Measurements from ENCODE around the gene AKAP9.

DNA sequence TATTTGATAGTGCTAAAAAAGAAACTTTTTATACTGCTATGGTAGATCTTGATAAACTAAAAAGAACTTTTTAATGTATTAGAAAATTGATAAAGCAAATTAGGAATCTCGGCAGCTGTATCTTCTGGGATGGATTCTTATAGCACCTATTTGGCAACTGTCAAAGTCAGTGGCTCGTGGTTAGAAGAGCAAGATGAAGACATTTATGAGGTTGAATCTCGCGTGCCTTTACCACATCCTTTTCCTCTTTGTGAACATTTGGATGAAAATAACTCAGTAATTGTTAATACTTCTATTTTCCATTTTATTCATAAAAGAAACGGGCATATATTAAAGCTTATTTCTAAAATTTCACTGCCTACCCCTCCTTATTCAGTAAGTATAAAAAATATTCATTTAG is 117.4 kb downstream of the AKAP9 start:
- TF ChIP-seq POLR2A (IDR thresholded peaks at IDR 0.05; ENCODE audit: low read depth, low read length) (no peak), POLR2AphosphoS5 (IDR thresholded peaks at IDR 0.05; ENCODE audit: insufficient read depth, low read depth, low read length) (no peak), JUN (IDR thresholded peaks at IDR 0.05; ENCODE audit: borderline replicate concordance, insufficient read depth, insufficient read length, low read depth) (no peak), EZH2 (IDR thresholded peaks at IDR 0.05; ENCODE audit: borderline replicate concordance, low read depth, low read length, severe bottlenecking) (no peak), FOS (IDR thresholded peaks at IDR 0.05; ENCODE audit: borderline replicate concordance, insufficient read depth, low read length) (no peak)
- TF ChIP-seq, protein P1, sequence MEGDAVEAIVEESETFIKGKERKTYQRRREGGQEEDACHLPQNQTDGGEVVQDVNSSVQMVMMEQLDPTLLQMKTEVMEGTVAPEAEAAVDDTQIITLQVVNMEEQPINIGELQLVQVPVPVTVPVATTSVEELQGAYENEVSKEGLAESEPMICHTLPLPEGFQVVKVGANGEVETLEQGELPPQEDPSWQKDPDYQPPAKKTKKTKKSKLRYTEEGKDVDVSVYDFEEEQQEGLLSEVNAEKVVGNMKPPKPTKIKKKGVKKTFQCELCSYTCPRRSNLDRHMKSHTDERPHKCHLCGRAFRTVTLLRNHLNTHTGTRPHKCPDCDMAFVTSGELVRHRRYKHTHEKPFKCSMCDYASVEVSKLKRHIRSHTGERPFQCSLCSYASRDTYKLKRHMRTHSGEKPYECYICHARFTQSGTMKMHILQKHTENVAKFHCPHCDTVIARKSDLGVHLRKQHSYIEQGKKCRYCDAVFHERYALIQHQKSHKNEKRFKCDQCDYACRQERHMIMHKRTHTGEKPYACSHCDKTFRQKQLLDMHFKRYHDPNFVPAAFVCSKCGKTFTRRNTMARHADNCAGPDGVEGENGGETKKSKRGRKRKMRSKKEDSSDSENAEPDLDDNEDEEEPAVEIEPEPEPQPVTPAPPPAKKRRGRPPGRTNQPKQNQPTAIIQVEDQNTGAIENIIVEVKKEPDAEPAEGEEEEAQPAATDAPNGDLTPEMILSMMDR (IDR thresholded peaks at IDR 0.05; ENCODE audit: extremely low read depth in 1 of 2, insufficient read depth in 1 of 2, low read depth in 1 of 2, low read length in 2 of 2): no peak

All from endothelial cell of umbilical vein (primary cell).